Hippocampal formation (tissue), 2 donors: ENCODE measurements around the gene RPE.

ENCODE experiments used
- DNase-seq, 2 donors: peaks; one replicate each; lab custom pipeline; 2025; lab: John Stamatoyannopoulos, UW

Gene RPE

DNA sequence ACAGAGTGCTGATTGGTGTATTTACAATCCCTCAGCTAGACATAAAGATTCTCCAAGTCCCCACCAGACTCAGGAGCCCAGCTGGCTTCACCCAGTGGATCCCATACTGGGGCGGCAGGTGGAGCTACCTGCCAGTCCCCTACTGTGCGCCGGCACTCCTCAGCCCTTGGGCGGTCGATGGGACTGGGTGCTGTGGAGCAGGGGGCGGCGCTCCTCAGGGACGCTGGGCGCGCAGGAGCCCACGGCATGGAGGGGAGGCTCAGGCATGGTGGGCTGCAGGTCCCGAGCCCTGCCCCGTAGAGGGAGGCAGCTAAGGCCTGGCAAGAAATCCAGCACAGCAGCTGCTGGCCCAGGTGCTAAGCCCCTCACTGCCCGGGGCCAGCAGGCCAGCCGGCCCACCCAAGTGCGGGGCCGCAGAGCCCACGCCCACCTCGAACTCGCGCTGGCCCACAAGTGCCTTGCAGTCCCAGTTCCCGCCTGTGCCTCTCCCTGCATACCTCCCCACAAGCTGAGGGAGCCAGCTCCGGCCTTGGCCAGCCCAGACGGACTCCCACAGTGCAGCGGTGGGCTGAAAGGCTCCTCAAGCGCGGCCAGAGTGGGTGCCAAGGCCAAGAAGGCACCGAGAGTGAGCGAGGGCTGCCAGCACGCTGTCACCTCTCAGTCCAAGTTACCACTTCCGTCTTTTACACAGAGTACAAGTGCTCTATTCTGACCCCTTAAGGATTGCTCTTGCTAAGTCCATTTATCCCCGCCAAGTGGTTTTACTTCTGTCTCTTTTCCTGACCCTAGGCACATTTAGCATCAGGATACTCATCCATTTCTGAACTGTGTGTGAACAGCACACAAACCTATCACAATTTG lies 1.7 kb upstream of the RPE start:
- no peak for DNase-seq

DNA sequence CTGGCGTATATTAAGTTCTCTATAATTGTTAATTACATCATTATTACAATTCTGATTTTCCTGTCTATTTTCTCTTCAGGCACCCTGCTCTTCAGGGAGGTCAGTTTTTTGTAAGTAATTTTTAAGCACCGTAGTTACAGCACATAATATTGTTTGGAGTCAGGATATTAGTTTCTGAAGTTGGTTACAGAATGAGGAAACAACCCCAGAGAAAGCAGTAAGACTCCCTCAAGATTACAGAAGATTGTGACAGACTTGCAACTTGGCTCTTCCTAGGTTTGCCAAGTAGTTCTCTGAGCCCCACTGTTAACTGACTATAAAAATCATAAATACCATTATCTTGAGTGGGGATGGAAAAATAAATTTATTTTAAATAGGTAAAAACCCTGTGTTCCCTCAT lies 921 bp downstream of the RPE start:
- no peak for DNase-seq

- no peak for DNase-seq
Observed at GRCh38 chr2:210004881-210005280, 2.4 kb downstream of the RPE start.

GRCh38 chr2:210007895-210008294 lies 5.5 kb downstream of the RPE start:
- no peak for DNase-seq

GRCh38 chr2:210009126-210009525 lies 6.7 kb downstream of the RPE start:
- no peak for DNase-seq

GRCh38 chr2:210009896-210010295 lies 7.5 kb downstream of the RPE start:
- DNase-seq, result no peak

GRCh38 chr2:210020138-210020537 lies 17.7 kb downstream of the RPE start:
- DNase-seq, result no peak

DNA sequence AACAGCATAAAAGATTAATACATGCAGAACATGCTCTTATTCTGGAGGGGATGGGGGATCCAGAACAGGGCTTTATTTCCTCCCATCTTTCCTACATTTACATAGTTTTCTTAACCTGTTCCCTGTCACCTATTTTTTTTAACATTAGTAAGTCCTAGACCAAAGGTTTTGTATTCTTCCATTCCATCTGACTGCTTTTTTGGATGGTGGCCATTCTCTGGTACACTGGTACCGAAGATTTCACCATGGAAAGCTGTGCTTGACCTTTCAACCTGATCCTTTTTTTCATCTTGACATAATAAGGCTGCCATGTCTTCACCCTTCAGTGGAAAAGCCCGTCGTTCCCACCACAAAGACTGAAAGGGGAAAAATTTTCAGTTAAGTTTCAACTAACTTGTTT lies 20.4 kb downstream of the RPE start:
- no peak for DNase-seq

DNA sequence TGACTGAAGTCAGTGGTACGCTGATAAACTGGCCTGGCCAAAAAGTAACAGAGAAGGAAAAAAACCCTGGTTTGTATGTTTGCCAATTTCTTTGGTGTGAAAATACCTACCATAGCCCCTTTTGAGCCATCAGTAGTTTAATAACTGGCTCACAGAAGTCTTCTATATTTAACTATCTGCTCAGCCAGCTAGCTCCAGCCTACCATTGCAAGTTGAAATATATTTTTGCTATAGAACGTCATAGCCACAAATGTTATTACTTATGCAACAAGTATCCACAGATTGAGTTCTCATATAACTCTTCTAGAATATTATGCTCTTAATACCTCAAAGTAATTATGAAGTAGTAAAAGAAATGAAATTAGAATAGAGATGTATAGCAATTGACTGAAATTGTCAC lies 25.2 kb downstream of the RPE start:
- DNase-seq, result no peak

DNA sequence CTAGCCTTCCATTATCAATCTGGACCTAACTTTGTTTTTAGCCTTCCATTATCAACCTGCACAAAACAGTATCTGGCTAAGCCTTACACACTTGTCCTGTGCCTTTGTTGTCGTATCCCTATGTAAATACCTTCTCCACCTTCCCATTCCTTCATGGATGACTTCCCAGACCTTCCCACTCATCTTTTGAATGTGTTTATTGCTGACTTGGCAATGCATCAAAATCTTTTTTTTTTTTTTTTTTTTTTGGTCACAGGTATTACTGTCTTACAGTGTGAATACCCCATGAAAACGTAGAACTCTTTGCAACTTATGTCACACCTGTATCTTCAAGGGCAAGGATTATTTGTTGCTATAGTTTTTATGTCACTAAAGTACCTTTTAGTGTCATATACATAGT lies 25.7 kb downstream of the RPE start:
- no peak for DNase-seq

DNA sequence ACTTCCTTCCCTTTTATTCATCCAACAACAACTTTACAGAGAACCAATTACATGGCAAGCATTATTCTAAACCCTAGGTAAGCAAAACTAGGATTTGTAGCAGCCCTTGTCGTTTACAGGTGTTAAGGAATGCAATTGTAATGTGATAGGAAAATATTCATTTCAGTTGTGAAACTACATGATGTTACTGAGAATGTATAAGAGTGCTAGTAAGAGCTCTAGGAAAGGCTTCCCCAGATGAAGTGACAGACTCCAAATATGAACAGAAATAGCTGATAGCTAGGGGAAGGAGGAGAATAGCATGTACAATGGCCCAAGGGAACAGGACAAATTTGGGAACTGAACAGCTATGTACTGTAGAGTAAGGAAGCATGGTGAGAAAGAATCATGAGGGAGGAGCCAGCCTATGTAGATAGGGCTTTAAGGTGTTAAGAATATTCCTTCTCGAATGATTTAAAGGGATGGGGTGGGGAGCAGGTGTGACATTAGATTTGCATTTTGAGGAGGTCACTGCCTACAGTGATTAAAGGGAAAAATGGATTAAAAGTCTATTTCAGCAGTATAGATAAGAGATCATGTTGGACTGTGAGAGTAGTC lies 31.7 kb downstream of the RPE start:
- no peak for DNase-seq

- DNase-seq, result no peak
Observed at GRCh38 chr2:210035679-210036078, 33.2 kb downstream of the RPE start.

GRCh38 chr2:210038078-210038477 lies 35.6 kb downstream of the RPE start:
- DNase-seq, result no peak

DNA sequence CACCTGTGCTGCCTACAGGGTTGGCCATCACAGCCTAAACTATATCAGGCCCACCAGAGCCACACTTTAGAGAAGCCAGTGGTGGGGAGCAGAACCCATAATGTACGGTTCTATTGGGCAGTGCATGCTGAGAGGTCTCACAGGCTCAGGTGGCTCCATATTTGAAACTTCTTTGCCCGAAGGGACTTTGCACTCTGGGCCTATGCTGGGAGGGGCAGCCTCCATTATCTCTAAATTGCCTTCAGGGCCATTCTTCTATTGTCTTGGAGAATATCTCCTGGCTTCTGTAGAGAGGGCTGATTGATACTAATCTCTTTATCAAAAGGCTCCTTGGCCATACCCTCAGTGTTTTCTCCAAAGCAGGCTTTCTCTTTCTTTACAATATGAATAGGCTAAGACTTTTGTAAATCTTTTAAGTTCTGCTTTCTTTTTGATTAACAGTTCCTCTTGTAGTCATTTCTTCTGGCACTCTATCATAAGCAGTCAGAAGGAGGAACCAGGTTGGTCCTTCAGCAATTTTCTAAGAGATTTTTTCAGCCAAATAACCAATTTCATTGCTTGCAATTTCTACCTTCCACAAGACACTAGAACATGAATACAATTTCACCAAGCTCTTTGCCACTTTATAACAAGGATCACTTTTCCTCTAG lies 44.5 kb downstream of the RPE start:
- DNase-seq, result no peak

- DNase-seq, result no peak
Observed at GRCh38 chr2:210049831-210050230, 47.4 kb downstream of the RPE start.

DNA sequence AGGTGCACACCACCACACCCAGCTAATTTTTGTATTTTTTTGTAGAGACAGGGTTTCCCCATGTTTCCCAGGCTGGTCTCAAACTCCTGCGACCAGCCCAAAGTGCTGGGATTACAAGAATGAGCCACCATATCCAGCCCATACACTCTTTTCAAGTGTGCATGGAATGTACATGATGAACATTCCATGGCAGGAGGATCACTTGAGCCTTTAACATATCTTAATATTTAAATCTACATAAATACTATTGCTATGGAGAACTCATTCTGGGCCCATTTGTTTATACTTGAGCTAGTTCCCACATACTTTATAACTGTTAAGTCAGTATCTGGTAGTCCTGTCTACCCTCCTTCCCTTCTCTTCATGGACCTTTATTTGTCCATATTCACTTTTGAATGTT lies 48.4 kb downstream of the RPE start:
- DNase-seq, result no peak

DNA sequence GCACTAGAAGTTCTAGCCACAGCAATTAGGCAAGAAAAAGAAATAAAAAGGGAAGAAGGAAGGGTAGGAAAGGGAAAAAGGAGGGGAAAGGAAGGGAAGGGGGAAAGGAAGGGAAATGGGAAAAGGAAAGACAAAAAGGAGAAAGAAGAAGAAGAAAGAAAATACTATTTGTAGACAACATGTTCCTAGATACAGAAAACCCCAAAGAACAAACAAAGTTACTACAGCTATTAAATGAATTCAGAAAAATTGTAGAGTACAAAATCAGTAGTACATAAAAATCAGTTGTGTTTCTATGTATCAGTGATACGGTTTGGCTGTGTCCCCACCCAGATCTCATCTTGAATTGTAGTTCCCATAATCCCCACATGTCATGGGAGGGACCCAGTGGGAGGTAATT lies 52.3 kb downstream of the RPE start:
- no peak for DNase-seq

DNA sequence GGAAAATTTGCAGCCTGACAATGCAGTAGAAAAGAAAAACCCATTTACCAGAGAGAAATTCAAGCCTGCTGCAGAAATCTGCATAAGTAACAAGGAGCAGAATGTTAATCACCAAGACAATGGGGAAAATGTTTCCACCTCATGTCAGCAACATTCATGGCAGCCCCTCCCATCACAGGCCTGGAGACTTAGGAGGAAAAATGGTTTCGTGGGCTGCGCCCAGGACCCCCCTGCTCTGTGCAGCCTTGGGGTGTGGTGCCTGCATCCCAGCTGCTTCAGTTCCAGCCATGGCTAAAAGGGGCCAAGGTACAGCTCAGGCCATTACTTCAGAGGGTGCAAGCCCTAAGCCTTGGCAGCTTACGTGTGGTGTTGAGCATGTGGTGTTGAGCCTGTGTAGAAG lies 53.4 kb downstream of the RPE start:
- DNase-seq, result no peak

DNA sequence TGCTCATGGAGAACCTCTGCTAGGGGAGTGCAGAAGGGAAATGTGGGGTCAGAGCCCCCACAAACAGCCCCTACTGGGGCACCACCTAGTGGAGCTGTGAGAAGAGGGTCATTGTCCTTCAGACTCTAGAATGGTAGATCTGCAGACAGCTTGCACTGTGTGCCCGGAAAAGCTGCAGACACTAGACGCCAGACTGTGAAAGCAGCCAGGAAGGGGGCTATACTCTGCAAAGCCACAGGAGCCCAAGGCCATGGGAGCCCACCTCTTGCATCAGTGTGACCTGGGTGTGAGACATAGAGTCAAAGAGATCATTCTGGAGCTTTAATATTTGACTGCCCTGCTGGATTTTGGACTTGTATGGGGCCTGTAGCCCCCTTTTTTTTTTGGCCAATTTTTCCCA lies 60.9 kb downstream of the RPE start:
- DNase-seq, result no peak
